ENCODE results near the gene KLF3. TPM values are rescaled to one million over a fixed set of nuclear protein-coding genes. Genes with fewer than 3 reads are reported as not detected.

The KLF3 gene
- total RNA-seq = 58.0 TPM
- long read RNA-seq, full-length matches to known transcripts = 36 of 61 reads
- long read RNA-seq, partial matches to known transcripts = 16 of 61 reads
- long read RNA-seq, other reads (novel, unspliced or antisense) = 9 of 61 reads

DNA sequence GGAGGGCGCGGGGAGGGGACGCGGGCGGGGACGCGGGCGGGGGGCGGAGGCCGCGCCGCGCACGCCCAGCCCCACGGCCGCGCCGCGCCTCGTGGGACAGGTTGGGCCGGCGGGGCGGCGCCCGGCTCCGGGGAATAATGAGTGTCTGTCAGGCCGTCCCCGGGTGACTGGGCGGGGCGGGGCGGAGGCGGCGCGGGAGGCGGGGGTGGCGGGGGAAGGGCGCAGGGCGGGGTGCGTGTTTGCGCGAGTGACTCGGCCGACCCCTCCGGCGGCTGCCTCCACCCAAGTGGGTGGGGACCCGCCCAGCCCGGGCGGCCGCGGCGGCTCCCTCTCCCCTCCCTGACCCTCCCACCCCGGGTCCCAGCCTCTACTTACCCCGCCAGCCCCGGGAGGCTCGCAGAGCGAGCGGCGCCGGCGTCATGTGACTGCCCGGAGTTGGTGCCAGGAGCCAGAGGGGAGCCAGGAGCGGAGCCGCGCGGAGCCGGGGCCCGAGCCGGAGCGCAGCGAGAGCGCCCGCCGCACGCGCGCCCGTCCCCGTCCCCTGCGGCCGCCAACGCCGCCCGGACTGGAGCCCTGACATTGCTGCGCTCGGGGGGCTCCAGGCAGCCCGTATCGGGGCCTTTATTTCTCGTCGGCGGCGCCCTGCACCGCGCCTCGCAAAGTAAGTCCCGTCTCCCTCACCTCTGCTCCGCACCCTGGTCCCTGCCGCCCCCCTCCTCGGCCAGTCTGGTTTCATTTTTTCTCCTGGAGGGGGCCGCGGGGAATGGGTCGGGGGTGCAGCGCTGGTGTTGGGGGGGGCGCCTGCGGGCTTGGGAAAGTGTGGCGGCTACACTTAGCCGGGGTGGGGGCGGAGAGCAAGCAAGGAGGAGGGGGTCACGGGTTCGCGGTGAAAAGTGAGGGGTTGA, at the start of gene KLF3:
TSS of gene KLF3 (plus strand) at position 399 of the 905 bp plus-strand sequence. CDS start 16,427 bp downstream, outside the sequence.
- Histone ChIP-seq H3K27ac (peak within 1 kb of the TSS; percentile 100), H3K36me3 (no peaks in the 10 kb centered on the region), H3K4me1 (peaks cover 40% of the 10 kb centered on the region), H3K4me3 (peak within 1 kb of the TSS; percentile 87), H3K9me3 (no peaks in the 10 kb centered on the region), H3K27me3 (ENCODE audit: low read depth) (no peaks in the 10 kb centered on the region)
- TF ChIP-seq, protein P1, sequence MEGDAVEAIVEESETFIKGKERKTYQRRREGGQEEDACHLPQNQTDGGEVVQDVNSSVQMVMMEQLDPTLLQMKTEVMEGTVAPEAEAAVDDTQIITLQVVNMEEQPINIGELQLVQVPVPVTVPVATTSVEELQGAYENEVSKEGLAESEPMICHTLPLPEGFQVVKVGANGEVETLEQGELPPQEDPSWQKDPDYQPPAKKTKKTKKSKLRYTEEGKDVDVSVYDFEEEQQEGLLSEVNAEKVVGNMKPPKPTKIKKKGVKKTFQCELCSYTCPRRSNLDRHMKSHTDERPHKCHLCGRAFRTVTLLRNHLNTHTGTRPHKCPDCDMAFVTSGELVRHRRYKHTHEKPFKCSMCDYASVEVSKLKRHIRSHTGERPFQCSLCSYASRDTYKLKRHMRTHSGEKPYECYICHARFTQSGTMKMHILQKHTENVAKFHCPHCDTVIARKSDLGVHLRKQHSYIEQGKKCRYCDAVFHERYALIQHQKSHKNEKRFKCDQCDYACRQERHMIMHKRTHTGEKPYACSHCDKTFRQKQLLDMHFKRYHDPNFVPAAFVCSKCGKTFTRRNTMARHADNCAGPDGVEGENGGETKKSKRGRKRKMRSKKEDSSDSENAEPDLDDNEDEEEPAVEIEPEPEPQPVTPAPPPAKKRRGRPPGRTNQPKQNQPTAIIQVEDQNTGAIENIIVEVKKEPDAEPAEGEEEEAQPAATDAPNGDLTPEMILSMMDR (IDR thresholded peaks at IDR 0.05) = no peak
- peak; percentile 88 to 93 for ATAC-seq
- peak; percentile 97 for DNase-seq
- intact Hi-C loops (cut with DNase I) = no loop called here

DNA sequence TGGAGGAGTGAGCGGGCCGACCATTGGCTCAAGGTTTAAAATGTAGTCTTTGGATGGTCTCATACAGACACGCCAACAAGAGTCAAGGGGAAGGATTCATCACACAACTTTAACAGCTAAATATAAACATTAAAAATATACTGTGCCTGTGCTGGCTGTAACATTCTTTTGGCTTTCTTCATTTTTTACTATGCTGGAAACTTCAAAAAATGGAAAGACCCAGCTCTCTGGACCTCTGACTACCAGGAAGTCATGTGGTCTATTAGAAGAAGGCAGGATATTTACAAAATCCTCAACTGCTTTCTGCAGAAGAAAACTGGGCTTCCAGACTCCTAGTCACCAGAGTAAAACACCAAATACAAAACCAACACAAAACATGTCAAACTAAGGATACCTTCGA, 49.8 kb upstream of the KLF3 start:
- Histone ChIP-seq H3K27ac (no peak overlapping the region), H3K4me1 (peaks cover 34% of the 10 kb centered on the region), H3K9me3 (no peaks in the 10 kb centered on the region), H3K27me3 (ENCODE audit: low read depth) (no peaks in the 10 kb centered on the region), H3K4me3 (no peak overlapping the region), H3K36me3 (no peaks in the 10 kb centered on the region)
- intact Hi-C loops (cut with DNase I) = no loop called here
- DNase-seq (no peak), ATAC-seq (no peak)
- TF ChIP-seq, protein P1 (IDR thresholded peaks at IDR 0.05) = no peak

DNA sequence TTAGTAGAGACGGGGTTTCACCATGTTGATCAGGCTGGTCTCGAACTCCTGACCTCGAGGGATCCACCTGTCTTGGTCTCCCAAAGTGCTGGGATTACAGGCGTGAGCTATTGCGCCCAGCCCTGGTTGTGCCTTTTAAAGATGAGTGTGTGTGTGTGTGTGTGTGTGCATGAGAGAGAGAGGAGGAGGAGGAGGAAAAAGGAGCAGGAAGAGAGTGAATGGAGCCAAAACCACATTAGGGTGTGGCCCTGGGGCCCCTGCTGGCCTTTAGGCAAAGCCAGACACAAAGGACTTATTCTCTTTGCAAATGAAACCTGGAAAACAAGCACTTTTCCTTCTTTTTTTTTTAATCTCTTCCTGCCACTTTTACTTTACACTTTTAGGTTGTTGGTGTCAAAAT, 48.2 kb upstream of the KLF3 start:
- H3K4me3 ChIP-seq = no peak overlapping the region
- H3K4me1 ChIP-seq = peaks cover 40% of the 10 kb centered on the region
- TF ChIP-seq, protein P1 (IDR thresholded peaks at IDR 0.05) = no peak
- DNase-seq (no peak), ATAC-seq (no peak)
- no peaks in the 10 kb centered on the region for H3K9me3 ChIP-seq
- H3K27me3 ChIP-seq (ENCODE audit: low read depth) = no peaks in the 10 kb centered on the region
- H3K36me3 ChIP-seq = no peaks in the 10 kb centered on the region
- no peak overlapping the region for H3K27ac ChIP-seq
- intact Hi-C loops (cut with DNase I) = no loop called here

DNA sequence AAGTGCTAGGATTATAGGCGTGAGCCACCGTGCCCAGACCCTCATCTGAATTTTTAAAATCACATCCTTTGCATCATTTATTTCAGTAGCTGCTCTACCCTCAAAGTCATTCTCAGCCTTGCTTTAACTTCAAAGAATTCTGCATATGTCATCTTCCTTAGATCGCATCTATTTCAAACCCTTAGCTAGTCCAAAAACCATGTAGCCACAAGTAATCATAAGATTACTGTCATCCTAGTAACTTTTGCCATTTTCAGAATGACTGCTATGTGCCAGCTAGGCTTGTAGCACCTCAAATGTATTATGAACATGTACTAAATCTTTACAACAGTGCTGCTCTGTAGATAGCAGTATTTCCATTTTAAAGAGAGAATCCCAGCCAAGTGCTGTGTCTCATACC, 45.5 kb upstream of the KLF3 start:
- TF ChIP-seq, protein P1 (IDR thresholded peaks at IDR 0.05) = no peak
- H3K4me1 ChIP-seq = peaks cover 40% of the 10 kb centered on the region
- no peak overlapping the region for H3K27ac ChIP-seq
- no peaks in the 10 kb centered on the region for H3K36me3 ChIP-seq
- no peaks in the 10 kb centered on the region for H3K27me3 ChIP-seq (ENCODE audit: low read depth)
- ATAC-seq (no peak), DNase-seq (no peak)
- H3K4me3 ChIP-seq = no peak overlapping the region
- intact Hi-C loops (cut with DNase I) = no loop called here
- no peaks in the 10 kb centered on the region for H3K9me3 ChIP-seq

DNA sequence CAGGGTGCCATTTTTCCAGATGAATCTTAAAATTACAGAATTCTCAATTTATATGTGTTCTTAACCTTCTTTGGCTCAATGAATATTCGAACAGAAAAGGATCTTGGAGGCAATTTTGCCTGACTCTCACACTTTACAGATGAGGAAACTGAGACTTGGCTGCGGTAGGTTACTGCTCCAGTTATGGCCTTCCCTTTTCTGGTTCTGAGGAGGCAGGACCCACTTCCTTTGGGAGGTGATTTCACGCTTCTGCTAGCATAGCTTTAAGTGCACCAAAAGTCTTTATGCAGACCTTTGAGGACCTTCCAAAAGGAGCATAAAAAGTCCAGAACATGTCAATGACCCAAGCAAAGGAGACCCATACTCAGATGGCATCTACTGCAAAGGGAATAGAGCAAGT, 44.7 kb upstream of the KLF3 start:
- Histone ChIP-seq H3K27me3 (ENCODE audit: low read depth) (no peaks in the 10 kb centered on the region), H3K27ac (no peak overlapping the region), H3K9me3 (no peaks in the 10 kb centered on the region), H3K4me3 (no peak overlapping the region), H3K36me3 (no peaks in the 10 kb centered on the region), H3K4me1 (peaks cover 33% of the 10 kb centered on the region)
- TF ChIP-seq, protein P1 (IDR thresholded peaks at IDR 0.05) = no peak
- intact Hi-C loops (cut with DNase I) = no loop called here
- DNase-seq = no peak
- no peak for ATAC-seq
